GM23338 (cell line): ENCODE results near the gene ANKRD11. TPM values are rescaled to one million over a fixed set of nuclear protein-coding genes. Genes with fewer than 3 reads are reported as not detected.
A peak's percentile ranks its signal among the peaks of the same experiment; 100 is the strongest.

Experiments used
- ATAC-seq: fragments of 200-7000 bp; cut with Tn5 transposase; 3 replicates; pipeline ENCODE4 v1.9.1; 2020
- DNase-seq: peaks from one replicate; pipeline ENCODE4 v3.0.0-alpha.2; 2015; ENCODE audit warnings: low spot score
- H2AFZ ChIP-seq: fragments of 200-600 bp; sonication (generic); 2 replicates; pipeline ENCODE4 v1.8.0; 2016; ENCODE audit warnings: antibody characterized with exemption, mild to moderate bottlenecking, moderate library complexity
- H3F3A ChIP-seq: fragments of 200-600 bp; sonication (generic); replicated peaks from 2 replicates; pipeline ENCODE4 v1.8.0; 2017; ENCODE audit warnings: antibody characterized with exemption, mixed run types, low read depth
- H3K27ac ChIP-seq: fragments of 200-600 bp; sonication (generic); 2 replicates; pipeline ENCODE4 v1.6.1; 2016; ENCODE audit warnings: low read depth
- H3K27me3 ChIP-seq: fragments of 200-600 bp; sonication (generic); 2 replicates; pipeline ENCODE4 v1.8.0; 2016; ENCODE audit warnings: mild to moderate bottlenecking, mixed run types, moderate library complexity; ENCODE audit not compliant: insufficient read depth
- H3K36me3 ChIP-seq: fragments of 200-600 bp; sonication (generic); 2 replicates; pipeline ENCODE4 v1.8.0; 2016; ENCODE audit warnings: mild to moderate bottlenecking; ENCODE audit not compliant: insufficient read depth
- H3K4me1 ChIP-seq: fragments of 200-600 bp; sonication (generic); 2 replicates; pipeline ENCODE4 v1.8.0; 2016; ENCODE audit warnings: mild to moderate bottlenecking, moderate library complexity; ENCODE audit not compliant: insufficient read depth
- H3K4me2 ChIP-seq: fragments of 200-600 bp; sonication (generic); 2 replicates; pipeline ENCODE4 v1.7.1; 2017; ENCODE audit warnings: mixed run types
- H3K4me3 ChIP-seq: fragments of 200-600 bp; sonication (generic); 2 replicates; pipeline ENCODE4 v1.6.1; 2016; ENCODE audit warnings: mixed run types
- H3K79me2 ChIP-seq: fragments of 200-600 bp; sonication (generic); replicated peaks from 2 replicates; pipeline ENCODE4 v1.8.0; 2017; ENCODE audit warnings: mild to moderate bottlenecking; ENCODE audit not compliant: insufficient read depth
- H3K9me2 ChIP-seq: fragments of 200-600 bp; sonication (generic); 2 replicates; pipeline ENCODE4 v1.8.0; 2017; ENCODE audit not compliant: insufficient read depth
- H4K20me1 ChIP-seq: fragments of 200-600 bp; sonication (generic); replicated peaks from 2 replicates; pipeline ENCODE4 v1.8.0; 2017; ENCODE audit warnings: mild to moderate bottlenecking; ENCODE audit not compliant: insufficient read depth
- H3K27ac Mint-ChIP-seq: 2 replicates; pipeline ENCODE4 v1.8.0; 2020; ENCODE audit warnings: inconsistent platforms, mild to moderate bottlenecking, moderate library complexity, mixed read lengths
- H3K27me3 Mint-ChIP-seq: 3 replicates; pipeline ENCODE4 v1.8.0; 2022; ENCODE audit warnings: low read depth, mild to moderate bottlenecking, moderate library complexity, mixed read lengths, inconsistent platforms; ENCODE audit not compliant: insufficient read depth, poor library complexity
- H3K36me3 Mint-ChIP-seq: 3 replicates; pipeline ENCODE4 v1.8.0; 2021; ENCODE audit warnings: low read depth, mild to moderate bottlenecking, inconsistent platforms, moderate library complexity, mixed read lengths
- H3K4me1 Mint-ChIP-seq: 3 replicates; pipeline ENCODE4 v1.8.0; 2020; ENCODE audit warnings: mild to moderate bottlenecking, inconsistent platforms, mixed read lengths
- H3K4me3 Mint-ChIP-seq: 3 replicates; pipeline ENCODE4 v1.8.0; 2021; ENCODE audit warnings: moderate library complexity, mild to moderate bottlenecking, inconsistent platforms, mixed read lengths
- H3K9me3 Mint-ChIP-seq: 3 replicates; pipeline ENCODE4 v1.8.0; 2020; ENCODE audit warnings: moderate library complexity, mild to moderate bottlenecking, inconsistent platforms, mixed read lengths
- CREB1 ChIP-seq: fragments of 250-450 bp; sonication (Bioruptor Pico); IDR thresholded peaks from 2 replicates; pipeline ENCODE4 v1.5.0; 2020; ENCODE audit warnings: low read depth, mild to moderate bottlenecking, moderate library complexity
- CTCF ChIP-seq, 2 experiments: fragments of 200-600 bp in 1 of 2; sonication (generic) in 1 of 2; conservative IDR thresholded peaks; 2 replicates each; pipeline versions ENCODE4 v1.5.1 to v1.6.1; 2016 to 2017; ENCODE audit warnings: antibody characterized with exemption in 2 of 2, low read depth in 2 of 2, mild to moderate bottlenecking in 2 of 2, moderate library complexity in 1 of 2
- ETS1 ChIP-seq: IDR thresholded peaks from 2 replicates; pipeline ENCODE4 v1.6.1; 2016; ENCODE audit warnings: antibody characterized with exemption
- EZH2 ChIP-seq: fragments of 200-600 bp; sonication (generic); IDR thresholded peaks from one replicate; pipeline ENCODE4 v1.8.0; 2017; ENCODE audit warnings: antibody characterized with exemption, mild to moderate bottlenecking, low read depth; ENCODE audit not compliant: unreplicated experiment
- EZH2phosphoT487 ChIP-seq: fragments of 200-600 bp; sonication (generic); IDR thresholded peaks from one replicate; pipeline ENCODE4 v1.8.1; 2018; ENCODE audit warnings: antibody characterized with exemption; ENCODE audit not compliant: unreplicated experiment
- JUNB ChIP-seq: IDR thresholded peaks from one replicate; pipeline ENCODE4 v1.6.1; 2016; ENCODE audit warnings: antibody characterized with exemption; ENCODE audit not compliant: unreplicated experiment
- NANOG ChIP-seq: IDR thresholded peaks from 2 replicates; pipeline ENCODE4 v1.6.1; 2016; ENCODE audit warnings: antibody characterized with exemption, borderline replicate concordance
- STAT1 ChIP-seq: IDR thresholded peaks from one replicate; pipeline ENCODE4 v1.6.1; 2016; ENCODE audit warnings: antibody characterized with exemption; ENCODE audit not compliant: unreplicated experiment
- ZNF114 ChIP-seq: fragments of 250-450 bp; sonication (Bioruptor Pico); IDR thresholded peaks from 2 replicates; pipeline ENCODE4 v1.5.0; 2020; ENCODE audit warnings: mild to moderate bottlenecking, moderate library complexity
- ZNF331 ChIP-seq: fragments of 250-450 bp; sonication (Bioruptor Pico); IDR thresholded peaks from 2 replicates; pipeline ENCODE4 v1.5.0; 2020; ENCODE audit warnings: low read depth, mild to moderate bottlenecking, moderate library complexity
- polyA plus RNA-seq: library from polyadenylated mRNA; unstranded; fragments of >200 nt; fragmentation: Nextera tagmentation; extraction: Ambion mirVana; gene quantifications from 2 replicates; pipeline ENCODE4 v1.2.1, GENCODE V29; 2016
- total RNA-seq: library from RNA; depleted of rRNA; stranded (reverse); fragments of >200 nt; shearing (Covaris generic); gene quantifications from 2 replicates; pipeline ENCODE4 v1.2.3, GENCODE V29; 2014
- TF ChIP-seq, protein P1 (sequence below): IDR thresholded peaks from one replicate; pipeline ENCODE4 v1.6.1; 2018; ENCODE audit warnings: antibody characterized with exemption; ENCODE audit not compliant: unreplicated experiment
- TF ChIP-seq, protein P2 (sequence below): fragments of 250-450 bp; sonication (Bioruptor Pico); IDR thresholded peaks from 2 replicates; pipeline ENCODE4 v1.5.0; 2020; ENCODE audit warnings: mild to moderate bottlenecking, moderate library complexity

Gene ANKRD11
- total and polyA plus RNA-seq, 2 experiments from 2014 or later, result 130 to 159 TPM

DNA sequence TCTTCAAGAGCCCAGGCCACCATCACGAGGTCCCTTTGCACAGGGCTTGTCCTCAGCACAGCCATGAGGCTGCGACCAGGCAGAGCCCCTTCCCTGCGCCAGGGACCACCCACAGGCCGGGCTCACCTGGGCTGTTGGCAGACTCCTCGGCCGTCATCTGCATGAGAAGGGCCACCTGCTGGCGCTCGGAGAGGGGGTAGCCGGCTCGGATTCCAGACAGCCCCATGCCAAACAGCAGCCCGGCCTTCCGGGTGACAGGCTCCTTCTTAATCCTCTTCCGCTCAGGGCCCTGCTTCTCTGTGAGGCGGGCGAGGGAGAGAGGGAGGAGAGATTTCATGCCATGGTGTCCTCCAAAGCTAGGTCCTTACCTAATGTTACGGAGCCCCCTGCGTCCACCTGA is 199.5 kb downstream of the ANKRD11 start:
- Histone ChIP-seq H3F3A (peaks cover 40% of the 10 kb centered on the region), H2AFZ (no peak overlapping the region), H4K20me1 (peaks cover 25% of the 10 kb centered on the region; the same call in 1 of the 2 replicates), H3K36me3 (peaks cover 24% of the 10 kb centered on the region), H3K27ac (peak overlapping the region; percentile 100), H3K79me2 (peaks cover 50% of the 10 kb centered on the region), H3K4me2 (peak overlapping the region; percentile 81), H3K4me3 (peak overlapping the region; percentile 44), H3K9me2 (no peaks in the 10 kb centered on the region), H3K27me3 (no peaks in the 10 kb centered on the region), H3K4me1 (peaks cover 49% of the 10 kb centered on the region)
- peak; percentile 98 for DNase-seq
- H3K9me3 Mint-ChIP-seq, result no peaks in the 10 kb centered on the region; the same call in 2 of the 3 replicates
- peaks cover 39% of the 10 kb centered on the region for H3K36me3 Mint-ChIP-seq
- TF ChIP-seq JUNB (no peak), ZNF331 (CRISPR knock-in tag) (peak; percentile 48; the same call in 1 of the 2 replicates), NANOG (peak; percentile 44; the same call in 1 of the 2 replicates), CTCF (conservative IDR thresholded peaks at IDR 0.05; ENCODE audit: low read depth in 2 of 2) (peak in 1 of 2 experiments; percentile 22; a peak in 1 of 4 replicates), STAT1 (no peak), ETS1 (0 out of 2 replicates have a peak, but pooled peaks have one; percentile 24), EZH2 (no peak), ZNF114 (CRISPR knock-in tag) (peak; percentile 44; the same call in 1 of the 2 replicates), CREB1 (CRISPR knock-in tag) (peak; percentile 56; the same call in 1 of the 2 replicates), EZH2phosphoT487 (no peak)
- TF ChIP-seq, protein P1, sequence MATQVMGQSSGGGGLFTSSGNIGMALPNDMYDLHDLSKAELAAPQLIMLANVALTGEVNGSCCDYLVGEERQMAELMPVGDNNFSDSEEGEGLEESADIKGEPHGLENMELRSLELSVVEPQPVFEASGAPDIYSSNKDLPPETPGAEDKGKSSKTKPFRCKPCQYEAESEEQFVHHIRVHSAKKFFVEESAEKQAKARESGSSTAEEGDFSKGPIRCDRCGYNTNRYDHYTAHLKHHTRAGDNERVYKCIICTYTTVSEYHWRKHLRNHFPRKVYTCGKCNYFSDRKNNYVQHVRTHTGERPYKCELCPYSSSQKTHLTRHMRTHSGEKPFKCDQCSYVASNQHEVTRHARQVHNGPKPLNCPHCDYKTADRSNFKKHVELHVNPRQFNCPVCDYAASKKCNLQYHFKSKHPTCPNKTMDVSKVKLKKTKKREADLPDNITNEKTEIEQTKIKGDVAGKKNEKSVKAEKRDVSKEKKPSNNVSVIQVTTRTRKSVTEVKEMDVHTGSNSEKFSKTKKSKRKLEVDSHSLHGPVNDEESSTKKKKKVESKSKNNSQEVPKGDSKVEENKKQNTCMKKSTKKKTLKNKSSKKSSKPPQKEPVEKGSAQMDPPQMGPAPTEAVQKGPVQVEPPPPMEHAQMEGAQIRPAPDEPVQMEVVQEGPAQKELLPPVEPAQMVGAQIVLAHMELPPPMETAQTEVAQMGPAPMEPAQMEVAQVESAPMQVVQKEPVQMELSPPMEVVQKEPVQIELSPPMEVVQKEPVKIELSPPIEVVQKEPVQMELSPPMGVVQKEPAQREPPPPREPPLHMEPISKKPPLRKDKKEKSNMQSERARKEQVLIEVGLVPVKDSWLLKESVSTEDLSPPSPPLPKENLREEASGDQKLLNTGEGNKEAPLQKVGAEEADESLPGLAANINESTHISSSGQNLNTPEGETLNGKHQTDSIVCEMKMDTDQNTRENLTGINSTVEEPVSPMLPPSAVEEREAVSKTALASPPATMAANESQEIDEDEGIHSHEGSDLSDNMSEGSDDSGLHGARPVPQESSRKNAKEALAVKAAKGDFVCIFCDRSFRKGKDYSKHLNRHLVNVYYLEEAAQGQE, result no peak
- TF ChIP-seq, protein P2, sequence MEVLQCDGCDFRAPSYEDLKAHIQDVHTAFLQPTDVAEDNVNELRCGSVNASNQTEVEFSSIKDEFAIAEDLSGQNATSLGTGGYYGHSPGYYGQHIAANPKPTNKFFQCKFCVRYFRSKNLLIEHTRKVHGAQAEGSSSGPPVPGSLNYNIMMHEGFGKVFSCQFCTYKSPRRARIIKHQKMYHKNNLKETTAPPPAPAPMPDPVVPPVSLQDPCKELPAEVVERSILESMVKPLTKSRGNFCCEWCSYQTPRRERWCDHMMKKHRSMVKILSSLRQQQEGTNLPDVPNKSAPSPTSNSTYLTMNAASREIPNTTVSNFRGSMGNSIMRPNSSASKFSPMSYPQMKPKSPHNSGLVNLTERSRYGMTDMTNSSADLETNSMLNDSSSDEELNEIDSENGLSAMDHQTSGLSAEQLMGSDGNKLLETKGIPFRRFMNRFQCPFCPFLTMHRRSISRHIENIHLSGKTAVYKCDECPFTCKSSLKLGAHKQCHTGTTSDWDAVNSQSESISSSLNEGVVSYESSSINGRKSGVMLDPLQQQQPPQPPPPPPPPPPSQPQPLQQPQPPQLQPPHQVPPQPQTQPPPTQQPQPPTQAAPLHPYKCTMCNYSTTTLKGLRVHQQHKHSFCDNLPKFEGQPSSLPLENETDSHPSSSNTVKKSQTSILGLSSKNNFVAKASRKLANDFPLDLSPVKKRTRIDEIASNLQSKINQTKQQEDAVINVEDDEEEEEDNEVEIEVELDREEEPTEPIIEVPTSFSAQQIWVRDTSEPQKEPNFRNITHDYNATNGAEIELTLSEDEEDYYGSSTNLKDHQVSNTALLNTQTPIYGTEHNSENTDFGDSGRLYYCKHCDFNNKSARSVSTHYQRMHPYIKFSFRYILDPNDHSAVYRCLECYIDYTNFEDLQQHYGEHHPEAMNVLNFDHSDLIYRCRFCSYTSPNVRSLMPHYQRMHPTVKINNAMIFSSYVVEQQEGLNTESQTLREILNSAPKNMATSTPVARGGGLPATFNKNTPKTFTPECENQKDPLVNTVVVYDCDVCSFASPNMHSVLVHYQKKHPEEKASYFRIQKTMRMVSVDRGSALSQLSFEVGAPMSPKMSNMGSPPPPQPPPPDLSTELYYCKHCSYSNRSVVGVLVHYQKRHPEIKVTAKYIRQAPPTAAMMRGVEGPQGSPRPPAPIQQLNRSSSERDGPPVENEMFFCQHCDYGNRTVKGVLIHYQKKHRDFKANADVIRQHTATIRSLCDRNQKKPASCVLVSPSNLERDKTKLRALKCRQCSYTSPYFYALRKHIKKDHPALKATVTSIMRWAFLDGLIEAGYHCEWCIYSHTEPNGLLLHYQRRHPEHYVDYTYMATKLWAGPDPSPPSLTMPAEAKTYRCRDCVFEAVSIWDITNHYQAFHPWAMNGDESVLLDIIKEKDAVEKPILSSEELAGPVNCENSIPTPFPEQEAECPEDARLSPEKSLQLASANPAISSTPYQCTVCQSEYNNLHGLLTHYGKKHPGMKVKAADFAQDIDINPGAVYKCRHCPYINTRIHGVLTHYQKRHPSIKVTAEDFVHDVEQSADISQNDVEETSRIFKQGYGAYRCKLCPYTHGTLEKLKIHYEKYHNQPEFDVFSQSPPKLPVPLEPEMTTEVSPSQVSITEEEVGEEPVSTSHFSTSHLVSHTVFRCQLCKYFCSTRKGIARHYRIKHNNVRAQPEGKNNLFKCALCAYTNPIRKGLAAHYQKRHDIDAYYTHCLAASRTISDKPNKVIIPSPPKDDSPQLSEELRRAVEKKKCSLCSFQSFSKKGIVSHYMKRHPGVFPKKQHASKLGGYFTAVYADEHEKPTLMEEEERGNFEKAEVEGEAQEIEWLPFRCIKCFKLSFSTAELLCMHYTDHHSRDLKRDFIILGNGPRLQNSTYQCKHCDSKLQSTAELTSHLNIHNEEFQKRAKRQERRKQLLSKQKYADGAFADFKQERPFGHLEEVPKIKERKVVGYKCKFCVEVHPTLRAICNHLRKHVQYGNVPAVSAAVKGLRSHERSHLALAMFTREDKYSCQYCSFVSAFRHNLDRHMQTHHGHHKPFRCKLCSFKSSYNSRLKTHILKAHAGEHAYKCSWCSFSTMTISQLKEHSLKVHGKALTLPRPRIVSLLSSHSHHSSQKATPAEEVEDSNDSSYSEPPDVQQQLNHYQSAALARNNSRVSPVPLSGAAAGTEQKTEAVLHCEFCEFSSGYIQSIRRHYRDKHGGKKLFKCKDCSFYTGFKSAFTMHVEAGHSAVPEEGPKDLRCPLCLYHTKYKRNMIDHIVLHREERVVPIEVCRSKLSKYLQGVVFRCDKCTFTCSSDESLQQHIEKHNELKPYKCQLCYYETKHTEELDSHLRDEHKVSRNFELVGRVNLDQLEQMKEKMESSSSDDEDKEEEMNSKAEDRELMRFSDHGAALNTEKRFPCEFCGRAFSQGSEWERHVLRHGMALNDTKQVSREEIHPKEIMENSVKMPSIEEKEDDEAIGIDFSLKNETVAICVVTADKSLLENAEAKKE (CRISPR knock-in tag), result no peak
- H3K4me1 Mint-ChIP-seq, result peaks cover 63% of the 10 kb centered on the region
- H3K27me3 Mint-ChIP-seq, result peaks cover 40% of the 10 kb centered on the region
- H3K27ac Mint-ChIP-seq, result peak overlapping the region; percentile 97
- ATAC-seq, result peak; percentile 70
- H3K4me3 Mint-ChIP-seq, result peak overlapping the region; percentile 58
